H9 (cell line): ENCODE results near the gene FBXW4. TPM values are rescaled to one million over a fixed set of nuclear protein-coding genes. Genes with fewer than 3 reads are reported as not detected.

ENCODE experiments used
- DNase-seq: peaks from one replicate; pipeline ENCODE4 v3.0.0-alpha.2; 2017
- H2AFZ ChIP-seq: one replicate; pipeline ENCODE4 v1.6.1; 2013; ENCODE audit warnings: mild to moderate bottlenecking, low read length, control low read depth, moderate library complexity
- H2AK5ac ChIP-seq: 2 replicates; pipeline ENCODE4 v1.6.1; 2013; ENCODE audit warnings: low read length, control low read depth, mixed read lengths; ENCODE audit not compliant: insufficient read length
- H2BK120ac ChIP-seq: one replicate; pipeline ENCODE4 v1.6.1; 2013; ENCODE audit warnings: low read depth, mild to moderate bottlenecking, low read length, control low read depth, inconsistent platforms; ENCODE audit not compliant: poor library complexity, severe bottlenecking
- H2BK12ac ChIP-seq: 2 replicates; pipeline ENCODE4 v1.6.1; 2013; ENCODE audit warnings: low read length, control low read depth, mixed read lengths, low read depth; ENCODE audit not compliant: insufficient read length
- H2BK15ac ChIP-seq: 2 replicates; pipeline ENCODE4 v1.6.1; 2013; ENCODE audit warnings: low read depth, low read length, control low read depth
- H2BK20ac ChIP-seq: one replicate; pipeline ENCODE4 v1.6.1; 2013; ENCODE audit warnings: low read depth, mild to moderate bottlenecking, low read length, control low read depth, inconsistent platforms; ENCODE audit not compliant: poor library complexity, severe bottlenecking
- H2BK5ac ChIP-seq: 2 replicates; pipeline ENCODE4 v1.6.1; 2013; ENCODE audit warnings: low read length, control low read depth, mixed read lengths; ENCODE audit not compliant: insufficient read length
- H3K14ac ChIP-seq: 2 replicates; pipeline ENCODE4 v1.6.1; 2013; ENCODE audit warnings: low read length, control low read depth; ENCODE audit not compliant: insufficient read depth
- H3K18ac ChIP-seq: 2 replicates; pipeline ENCODE4 v1.6.1; 2013; ENCODE audit warnings: low read depth, mild to moderate bottlenecking, mixed read lengths, low read length, control low read depth; ENCODE audit not compliant: insufficient read length
- H3K23ac ChIP-seq: 2 replicates; pipeline ENCODE4 v1.6.1; 2013; ENCODE audit warnings: low read length, control low read depth, mixed read lengths, low read depth; ENCODE audit not compliant: insufficient read length
- H3K23me2 ChIP-seq: 2 replicates; pipeline ENCODE4 v1.6.1; 2013; ENCODE audit warnings: low read depth, mild to moderate bottlenecking, mixed read lengths, low read length, control low read depth; ENCODE audit not compliant: insufficient read length, poor library complexity, severe bottlenecking
- H3K27ac ChIP-seq: 2 replicates; pipeline ENCODE4 v1.5.1; 2013; ENCODE audit warnings: low read length, control low read depth, mixed read lengths, low read depth; ENCODE audit not compliant: insufficient read length
- H3K27me3 ChIP-seq: 2 replicates; pipeline ENCODE4 v1.6.1; 2013; ENCODE audit warnings: low read length, control low read depth, inconsistent platforms; ENCODE audit not compliant: insufficient read depth
- H3K4ac ChIP-seq: 2 replicates; pipeline ENCODE4 v1.6.1; 2013; ENCODE audit warnings: low read depth, mild to moderate bottlenecking, control low read depth, inconsistent platforms, low read length, moderate library complexity
- H3K4me1 ChIP-seq: 2 replicates; pipeline ENCODE4 v1.6.1; 2013; ENCODE audit warnings: low read length, control low read depth, inconsistent platforms; ENCODE audit not compliant: insufficient read depth
- H3K4me2 ChIP-seq: 2 replicates; pipeline ENCODE4 v1.6.1; 2013; ENCODE audit warnings: low read length, control low read depth, mixed read lengths; ENCODE audit not compliant: insufficient read length, insufficient read depth
- H3K56ac ChIP-seq: 2 replicates; pipeline ENCODE4 v1.6.1; 2013; ENCODE audit warnings: low read depth, mild to moderate bottlenecking, mixed read lengths, low read length, control low read depth; ENCODE audit not compliant: insufficient read length
- H3K79me1 ChIP-seq: 2 replicates; pipeline ENCODE4 v1.6.1; 2013; ENCODE audit warnings: low read depth, mild to moderate bottlenecking, moderate library complexity, low read length, control low read depth, inconsistent platforms; ENCODE audit not compliant: insufficient read depth, poor library complexity, severe bottlenecking
- H3K79me2 ChIP-seq: 2 replicates; pipeline ENCODE4 v1.6.1; 2013; ENCODE audit warnings: low read length, control low read depth, inconsistent platforms; ENCODE audit not compliant: insufficient read depth
- H3K9ac ChIP-seq: 2 replicates; pipeline ENCODE4 v1.6.1; 2013; ENCODE audit warnings: low read length, control low read depth, mixed read lengths; ENCODE audit not compliant: insufficient read length; ENCODE audit errors: extremely low read depth
- H3K9me3 ChIP-seq: one replicate; pipeline ENCODE4 v1.6.1; 2013; ENCODE audit warnings: low read depth, low read length, inconsistent platforms; ENCODE audit not compliant: control insufficient read depth
- H3T11ph ChIP-seq: one replicate; pipeline ENCODE4 v1.6.1; 2013; ENCODE audit warnings: mild to moderate bottlenecking, low read length, control low read depth, inconsistent platforms
- H4K20me1 ChIP-seq: one replicate; pipeline ENCODE4 v1.6.1; 2013; ENCODE audit not compliant: control insufficient read depth, insufficient read length, insufficient read depth
- H4K5ac ChIP-seq: 2 replicates; pipeline ENCODE4 v1.6.1; 2013; ENCODE audit warnings: low read depth, mild to moderate bottlenecking, mixed read lengths, low read length, control low read depth; ENCODE audit not compliant: insufficient read length
- H4K8ac ChIP-seq: replicated peaks from 2 replicates; pipeline ENCODE4 v1.6.1; 2013; ENCODE audit warnings: low read length, control low read depth, mixed read lengths, low read depth; ENCODE audit not compliant: insufficient read length
- H4K91ac ChIP-seq: 2 replicates; pipeline ENCODE4 v1.6.1; 2013; ENCODE audit warnings: low read depth, mild to moderate bottlenecking, moderate library complexity, mixed read lengths, low read length, control low read depth; ENCODE audit not compliant: insufficient read length
- H3K27ac Mint-ChIP-seq, 3 experiments: 2 replicates in 2 of 3; 3 replicates in 1 of 3; pipeline ENCODE4 v1.8.0; 2020 to 2021; ENCODE audit warnings: mixed read lengths in 3 of 3, mild to moderate bottlenecking in 1 of 3, moderate library complexity in 1 of 3
- H3K27me3 Mint-ChIP-seq: 2 replicates; pipeline ENCODE4 v1.8.0; 2021; ENCODE audit warnings: low read depth, mild to moderate bottlenecking, moderate library complexity, mixed read lengths
- H3K36me3 Mint-ChIP-seq, 3 experiments: 2 replicates in 2 of 3; 3 replicates in 1 of 3; pipeline ENCODE4 v1.8.0; 2020 to 2021; ENCODE audit warnings: low read depth in 3 of 3, mixed read lengths in 3 of 3; ENCODE audit not compliant: insufficient read depth in 1 of 3
- H3K4me1 Mint-ChIP-seq, 2 experiments: 2 replicates each; pipeline ENCODE4 v1.8.0; 2020; ENCODE audit warnings: mixed read lengths in 2 of 2
- H3K4me3 Mint-ChIP-seq, 2 experiments: 2 replicates in 1 of 2; 3 replicates in 1 of 2; pipeline ENCODE4 v1.8.0; 2020 to 2021; ENCODE audit warnings: mild to moderate bottlenecking in 2 of 2, mixed read lengths in 2 of 2, moderate library complexity in 1 of 2
- H3K9me3 Mint-ChIP-seq, 2 experiments: 2 replicates in 1 of 2; 3 replicates in 1 of 2; pipeline ENCODE4 v1.8.0; 2020; ENCODE audit warnings: mild to moderate bottlenecking in 2 of 2, mixed read lengths in 2 of 2, moderate library complexity in 1 of 2
- WGBS: extraction: QIAGEN DNeasy Blood & Tissue Kit; methylation state at CpG from one replicate; pipeline ENCODE4 v1.1.7; 2013; ENCODE audit warnings: missing lambda C conversion rate, low lambda C conversion rate, mixed read lengths; ENCODE audit not compliant: insufficient read length; ENCODE audit errors: extremely low coverage; 5-methylcytosine and 5-hydroxymethylcytosine counted together
- total RNA-seq: library from RNA; stranded (reverse); gene quantifications from 2 replicates; pipeline ENCODE4 v1.2.1, GENCODE V29; 2021
- TF ChIP-seq, protein P1 (sequence below): fragments of 200-600 bp; sonication (generic); conservative IDR thresholded peaks from 3 replicates; pipeline ENCODE4 v1.8.0; 2021; ENCODE audit warnings: antibody characterized with exemption, mild to moderate bottlenecking

FBXW4 gene
- total RNA-seq, 1 experiment from 2014 or later = 41.6 TPM

DNA sequence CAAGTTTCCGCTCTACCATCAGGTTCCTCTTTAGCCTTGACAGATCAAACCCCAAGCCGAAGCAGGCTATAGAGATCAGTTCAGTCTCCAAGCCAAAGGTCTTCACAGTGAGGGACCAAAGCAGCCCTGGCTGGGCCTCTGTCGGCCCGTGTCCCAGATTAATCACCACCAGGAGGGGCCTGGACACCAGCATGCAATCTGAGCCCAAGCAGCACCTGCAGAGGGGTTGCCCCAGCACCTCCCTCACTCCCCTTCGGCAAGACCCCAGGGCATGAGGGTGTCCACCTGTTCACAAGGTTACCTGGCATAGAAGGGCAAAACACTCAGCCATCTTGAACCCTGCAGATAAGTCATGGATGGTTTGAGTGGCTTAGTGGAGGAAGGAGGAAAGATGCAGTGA is 36.0 kb downstream of the FBXW4 start:
- no peak overlapping the region for H4K5ac ChIP-seq
- H3K9me3 ChIP-seq = no peaks in the 10 kb centered on the region
- H3K27ac ChIP-seq = no peak overlapping the region
- H3K36me3 Mint-ChIP-seq = peaks cover 2 to 26% (median 24%) of the 10 kb centered on the region in 3 experiments; a peak in 6 of 7 replicates
- H3K9me3 Mint-ChIP-seq = no peaks in the 10 kb centered on the region
- peaks cover 5% of the 10 kb centered on the region; the same call in 1 of the 2 replicates for H3K4me1 ChIP-seq
- no peaks in the 10 kb centered on the region for H3K23me2 ChIP-seq
- no peaks in the 10 kb centered on the region for H3K79me2 ChIP-seq
- no CpG with 5 or more reads among the region's 5 CpGs for WGBS
- H3K27me3 Mint-ChIP-seq = no peaks in the 10 kb centered on the region
- H4K91ac ChIP-seq = no peak overlapping the region
- H2BK20ac ChIP-seq = no peak overlapping the region
- no peak overlapping the region for H2BK15ac ChIP-seq
- no peak overlapping the region for H3K4ac ChIP-seq
- H3K27ac Mint-ChIP-seq = no peak overlapping the region
- H3K79me1 ChIP-seq = no peaks in the 10 kb centered on the region
- H2BK120ac ChIP-seq = no peak overlapping the region
- no peak overlapping the region for H2AK5ac ChIP-seq
- H3K23ac ChIP-seq = no peak overlapping the region
- no peak overlapping the region for H3K18ac ChIP-seq
- H2BK5ac ChIP-seq = no peak overlapping the region
- no peaks in the 10 kb centered on the region for H4K20me1 ChIP-seq
- H3K14ac ChIP-seq = no peak overlapping the region
- H3K27me3 ChIP-seq = no peaks in the 10 kb centered on the region
- H2BK12ac ChIP-seq = no peak overlapping the region
- TF ChIP-seq, protein P1, sequence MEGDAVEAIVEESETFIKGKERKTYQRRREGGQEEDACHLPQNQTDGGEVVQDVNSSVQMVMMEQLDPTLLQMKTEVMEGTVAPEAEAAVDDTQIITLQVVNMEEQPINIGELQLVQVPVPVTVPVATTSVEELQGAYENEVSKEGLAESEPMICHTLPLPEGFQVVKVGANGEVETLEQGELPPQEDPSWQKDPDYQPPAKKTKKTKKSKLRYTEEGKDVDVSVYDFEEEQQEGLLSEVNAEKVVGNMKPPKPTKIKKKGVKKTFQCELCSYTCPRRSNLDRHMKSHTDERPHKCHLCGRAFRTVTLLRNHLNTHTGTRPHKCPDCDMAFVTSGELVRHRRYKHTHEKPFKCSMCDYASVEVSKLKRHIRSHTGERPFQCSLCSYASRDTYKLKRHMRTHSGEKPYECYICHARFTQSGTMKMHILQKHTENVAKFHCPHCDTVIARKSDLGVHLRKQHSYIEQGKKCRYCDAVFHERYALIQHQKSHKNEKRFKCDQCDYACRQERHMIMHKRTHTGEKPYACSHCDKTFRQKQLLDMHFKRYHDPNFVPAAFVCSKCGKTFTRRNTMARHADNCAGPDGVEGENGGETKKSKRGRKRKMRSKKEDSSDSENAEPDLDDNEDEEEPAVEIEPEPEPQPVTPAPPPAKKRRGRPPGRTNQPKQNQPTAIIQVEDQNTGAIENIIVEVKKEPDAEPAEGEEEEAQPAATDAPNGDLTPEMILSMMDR = no peak
- H3T11ph ChIP-seq = no peak overlapping the region
- H3K4me3 Mint-ChIP-seq = no peak overlapping the region
- H3K4me2 ChIP-seq = no peak overlapping the region
- H3K56ac ChIP-seq = no peak overlapping the region
- no peak overlapping the region for H3K9ac ChIP-seq
- H2AFZ ChIP-seq = no peak overlapping the region
- H3K4me1 Mint-ChIP-seq = peaks cover 22 to 36% of the 10 kb centered on the region in 2 experiments
- no peak overlapping the region for H4K8ac ChIP-seq
- DNase-seq = no peak
